Trophoblast cell (in vitro differentiated cells and primary cell): ENCODE results near the gene IQGAP1.

Source experiments
- DNase-seq, 2 donors: peaks; one replicate each; pipeline ENCODE4 v3.0.0-alpha.2; 2016
- H2AFZ ChIP-seq: 2 replicates; pipeline ENCODE4 v1.6.1; 2013; ENCODE audit warnings: low read length, moderate library complexity, mild to moderate bottlenecking; ENCODE audit not compliant: insufficient read depth, poor library complexity
- H2AK5ac ChIP-seq: 2 replicates; pipeline ENCODE4 v1.6.1; 2013; ENCODE audit warnings: mild to moderate bottlenecking, low read length
- H2BK120ac ChIP-seq: 2 replicates; pipeline ENCODE4 v1.6.1; 2013; ENCODE audit warnings: low read length, mild to moderate bottlenecking, moderate library complexity; ENCODE audit not compliant: insufficient read depth, poor library complexity
- H2BK12ac ChIP-seq: 2 replicates; pipeline ENCODE4 v1.6.1; 2013; ENCODE audit warnings: mild to moderate bottlenecking, low read length, moderate library complexity
- H2BK5ac ChIP-seq: 2 replicates; pipeline ENCODE4 v1.6.1; 2013; ENCODE audit warnings: low read length, low read depth, moderate library complexity, mild to moderate bottlenecking; ENCODE audit not compliant: poor library complexity
- H3K14ac ChIP-seq: 2 replicates; pipeline ENCODE4 v1.6.1; 2013; ENCODE audit warnings: mild to moderate bottlenecking, low read length
- H3K18ac ChIP-seq: 2 replicates; pipeline ENCODE4 v1.6.1; 2013; ENCODE audit warnings: mild to moderate bottlenecking, low read length
- H3K23ac ChIP-seq: 2 replicates; pipeline ENCODE4 v1.6.1; 2013; ENCODE audit warnings: low read length
- H3K27ac ChIP-seq: 2 replicates; pipeline ENCODE4 v1.5.1; 2013; ENCODE audit warnings: low read depth, mild to moderate bottlenecking, inconsistent platforms, low read length, moderate library complexity
- H3K27me3 ChIP-seq: 2 replicates; pipeline ENCODE4 v1.6.1; 2013; ENCODE audit warnings: inconsistent platforms, mild to moderate bottlenecking, low read length, moderate library complexity; ENCODE audit not compliant: insufficient read depth
- H3K36me3 ChIP-seq, 2 experiments: 1 replicate in 1 of 2; 2 replicates in 1 of 2; pipeline ENCODE4 v1.6.1; 2013; ENCODE audit warnings: low read length in 2 of 2, mild to moderate bottlenecking in 2 of 2, moderate library complexity in 1 of 2; ENCODE audit not compliant: insufficient read depth in 2 of 2, control insufficient read depth in 1 of 2
- H3K4ac ChIP-seq: 2 replicates; pipeline ENCODE4 v1.6.1; 2013; ENCODE audit warnings: low read depth, mild to moderate bottlenecking, low read length, moderate library complexity
- H3K4me1 ChIP-seq, 2 experiments: 1 replicate in 1 of 2; 2 replicates in 1 of 2; pipeline ENCODE4 v1.6.1; 2013; ENCODE audit warnings: low read length in 2 of 2, mild to moderate bottlenecking in 2 of 2, moderate library complexity in 1 of 2; ENCODE audit not compliant: insufficient read depth in 2 of 2, control insufficient read depth in 1 of 2
- H3K4me2 ChIP-seq: 2 replicates; pipeline ENCODE4 v1.6.1; 2013; ENCODE audit warnings: inconsistent platforms, mild to moderate bottlenecking, low read length, moderate library complexity
- H3K4me3 ChIP-seq: 2 replicates; pipeline ENCODE4 v1.5.1; 2013; ENCODE audit warnings: mild to moderate bottlenecking, low read depth, low read length, inconsistent platforms
- H3K79me1 ChIP-seq: one replicate; pipeline ENCODE4 v1.6.1; 2013; ENCODE audit warnings: low read length
- H3K79me2 ChIP-seq: 2 replicates; pipeline ENCODE4 v1.6.1; 2013; ENCODE audit warnings: low read length, mild to moderate bottlenecking; ENCODE audit not compliant: control insufficient read depth, insufficient read depth, poor library complexity
- H3K9ac ChIP-seq: 2 replicates; pipeline ENCODE4 v1.6.1; 2013; ENCODE audit warnings: mild to moderate bottlenecking, low read length
- H3K9me3 ChIP-seq: 2 replicates; pipeline ENCODE4 v1.6.1; 2013; ENCODE audit warnings: low read depth, mild to moderate bottlenecking, control low read depth, inconsistent platforms, low read length; ENCODE audit not compliant: insufficient read depth
- H4K12ac ChIP-seq: 2 replicates; pipeline ENCODE4 v1.6.1; 2013; ENCODE audit warnings: low read depth, mild to moderate bottlenecking, low read length, moderate library complexity
- H4K8ac ChIP-seq: 2 replicates; pipeline ENCODE4 v1.6.1; 2013; ENCODE audit warnings: low read depth, mild to moderate bottlenecking, low read length, moderate library complexity
- H4K91ac ChIP-seq: one replicate; pipeline ENCODE4 v1.6.1; 2013; ENCODE audit warnings: low read depth, mild to moderate bottlenecking, low read length, moderate library complexity
- WGBS: extraction: QIAGEN DNeasy Blood & Tissue Kit; methylation state at CpG from one replicate; pipeline ENCODE4 v1.1.7; 2013; ENCODE audit warnings: missing lambda C conversion rate; ENCODE audit not compliant: insufficient read length, insufficient coverage; ENCODE audit errors: extremely low coverage; 5-methylcytosine and 5-hydroxymethylcytosine counted together

Gene IQGAP1

DNA sequence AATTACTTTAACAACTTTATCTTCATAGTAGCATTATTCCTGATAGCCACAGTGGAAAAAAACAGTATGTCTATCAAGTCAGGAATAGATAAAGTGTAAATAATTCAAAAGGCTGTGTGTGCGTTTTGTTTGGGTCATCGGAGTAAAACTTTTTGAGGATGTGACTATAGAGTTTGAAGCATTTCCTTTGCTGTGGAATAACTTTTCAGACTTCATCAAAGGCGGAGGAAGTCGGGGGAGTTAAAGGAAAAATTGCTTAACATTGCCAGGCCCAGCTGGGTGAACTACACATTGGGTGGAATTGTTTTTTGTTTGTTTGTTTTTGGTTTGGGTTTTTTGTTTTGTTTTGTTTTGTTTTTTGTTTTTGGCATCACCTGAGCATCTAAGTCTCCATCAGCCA, 71.3 kb downstream of the IQGAP1 start:
- H3K79me2 ChIP-seq = peaks cover 2% of the 10 kb centered on the region
- no peaks in the 10 kb centered on the region for H3K9me3 ChIP-seq
- H2AK5ac ChIP-seq = no peak overlapping the region
- no peak overlapping the region for H4K12ac ChIP-seq
- H3K9ac ChIP-seq = no peak overlapping the region
- H3K4me3 ChIP-seq = no peak overlapping the region
- no peak overlapping the region for H3K14ac ChIP-seq
- H4K8ac ChIP-seq = no peak overlapping the region
- H2BK12ac ChIP-seq = no peak overlapping the region
- no peak overlapping the region for H3K4me2 ChIP-seq
- no peak overlapping the region for H4K91ac ChIP-seq
- H2AFZ ChIP-seq = no peak overlapping the region
- no peak overlapping the region for H3K4ac ChIP-seq
- DNase-seq = no peak
- H3K4me1 ChIP-seq = peaks cover 0 to 1% of the 10 kb centered on the region in 2 experiments
- H2BK120ac ChIP-seq = no peak overlapping the region
- no peak overlapping the region for H3K18ac ChIP-seq
- H3K36me3 ChIP-seq = peaks cover 16 to 34% of the 10 kb centered on the region in 2 experiments
- no CpG with 5 or more reads among the region's 4 CpGs for WGBS
- no peaks in the 10 kb centered on the region for H3K27me3 ChIP-seq
- no peak overlapping the region for H3K23ac ChIP-seq
- no peak overlapping the region for H3K27ac ChIP-seq
- no peaks in the 10 kb centered on the region for H3K79me1 ChIP-seq
- H2BK5ac ChIP-seq = no peak overlapping the region

DNA sequence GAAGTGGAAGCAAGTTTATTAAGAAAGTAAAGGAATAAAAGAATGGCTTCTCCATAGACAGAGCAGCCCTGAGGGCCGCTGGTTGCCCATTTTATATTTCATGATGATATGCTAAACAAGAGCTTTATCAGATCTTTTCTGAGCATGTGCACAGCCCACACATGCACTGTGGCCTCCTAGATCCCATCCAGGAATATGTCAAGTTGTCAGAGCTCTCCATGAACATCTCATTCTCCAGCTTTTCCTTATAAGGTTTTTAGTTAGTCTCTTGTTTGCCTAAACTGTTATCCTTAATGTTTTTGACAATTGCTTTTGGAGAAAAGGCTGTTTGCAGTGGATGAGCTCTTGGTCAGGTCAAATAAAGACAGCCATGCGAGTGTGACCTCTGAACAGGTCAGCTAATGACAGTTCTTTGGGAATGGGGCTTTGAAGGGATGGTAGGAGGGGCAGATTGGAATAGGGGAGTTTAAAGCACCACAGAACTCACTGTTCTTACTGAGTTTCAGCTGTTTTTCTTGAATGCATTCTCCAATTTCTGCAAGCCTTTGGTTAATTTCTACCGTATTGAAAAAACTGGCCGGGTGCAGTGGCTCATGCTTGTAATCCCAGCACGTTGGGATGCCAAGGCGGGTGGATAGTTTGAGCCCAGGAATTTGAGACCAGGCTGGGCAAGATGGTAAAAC, 72.2 kb downstream of the IQGAP1 start:
- no peak for DNase-seq
- Histone ChIP-seq H3K18ac (no peak overlapping the region), H3K14ac (no peak overlapping the region), H2BK5ac (no peak overlapping the region), H2AFZ (no peak overlapping the region), H2BK12ac (no peak overlapping the region), H2AK5ac (no peak overlapping the region), H3K4me3 (no peak overlapping the region), H4K8ac (no peak overlapping the region), H3K79me2 (peaks cover 2% of the 10 kb centered on the region), H4K91ac (no peak overlapping the region), H3K36me3 (peaks cover 11 to 27% of the 10 kb centered on the region in 2 experiments), H3K4me2 (no peak overlapping the region), H3K4me1 (peaks cover 0 to 1% of the 10 kb centered on the region in 2 experiments), H3K79me1 (no peaks in the 10 kb centered on the region), H4K12ac (no peak overlapping the region), H3K9ac (no peak overlapping the region), H3K27ac (no peak overlapping the region), H3K4ac (peak overlapping the region; percentile 64), H3K9me3 (no peaks in the 10 kb centered on the region), H3K27me3 (no peaks in the 10 kb centered on the region), H3K23ac (no peak overlapping the region), H2BK120ac (no peak overlapping the region)
- no CpG with 5 or more reads among the region's 6 CpGs for WGBS

DNA sequence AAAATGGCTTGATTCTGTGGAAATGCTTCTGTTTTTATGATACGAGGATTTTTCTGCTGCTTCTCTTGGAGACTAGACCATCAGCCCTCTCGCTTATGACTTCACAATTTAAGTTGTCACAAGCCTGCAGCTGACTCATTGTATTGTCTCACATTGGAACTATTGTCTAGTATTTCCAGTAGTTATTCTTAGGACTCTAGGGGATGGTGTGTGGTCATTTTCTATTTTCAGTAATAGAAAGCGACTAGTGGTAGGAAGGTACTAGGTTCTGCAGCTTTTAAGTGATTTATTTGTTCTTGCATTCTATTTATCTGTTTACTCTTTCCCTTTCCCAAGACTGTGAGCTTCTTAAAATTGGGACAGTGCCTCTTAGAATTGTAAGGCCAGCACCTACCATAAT, 75.3 kb downstream of the IQGAP1 start:
- H2BK12ac ChIP-seq = no peak overlapping the region
- peaks cover 2% of the 10 kb centered on the region for H3K79me2 ChIP-seq
- H4K91ac ChIP-seq = no peak overlapping the region
- no peak overlapping the region for H2AFZ ChIP-seq
- H2BK120ac ChIP-seq = no peak overlapping the region
- peak in 1 of 2 donors; percentile 52 for DNase-seq
- H3K27me3 ChIP-seq = no peaks in the 10 kb centered on the region
- no peak overlapping the region for H3K4me3 ChIP-seq
- no peaks in the 10 kb centered on the region for H3K79me1 ChIP-seq
- H2BK5ac ChIP-seq = no peak overlapping the region
- H4K12ac ChIP-seq = no peak overlapping the region
- H3K23ac ChIP-seq = no peak overlapping the region
- H3K9me3 ChIP-seq = peaks cover 2% of the 10 kb centered on the region
- no peak overlapping the region for H4K8ac ChIP-seq
- no peak overlapping the region for H3K9ac ChIP-seq
- no peak overlapping the region for H3K18ac ChIP-seq
- no peak overlapping the region for H3K27ac ChIP-seq
- no CpG with 5 or more reads among the region's 3 CpGs for WGBS
- H3K4ac ChIP-seq = no peak overlapping the region
- peaks cover 0 to 1% of the 10 kb centered on the region in 2 experiments for H3K4me1 ChIP-seq
- H3K4me2 ChIP-seq = no peak overlapping the region
- no peak overlapping the region for H3K14ac ChIP-seq
- no peak overlapping the region for H2AK5ac ChIP-seq
- H3K36me3 ChIP-seq = peaks cover 17 to 32% of the 10 kb centered on the region in 2 experiments

DNA sequence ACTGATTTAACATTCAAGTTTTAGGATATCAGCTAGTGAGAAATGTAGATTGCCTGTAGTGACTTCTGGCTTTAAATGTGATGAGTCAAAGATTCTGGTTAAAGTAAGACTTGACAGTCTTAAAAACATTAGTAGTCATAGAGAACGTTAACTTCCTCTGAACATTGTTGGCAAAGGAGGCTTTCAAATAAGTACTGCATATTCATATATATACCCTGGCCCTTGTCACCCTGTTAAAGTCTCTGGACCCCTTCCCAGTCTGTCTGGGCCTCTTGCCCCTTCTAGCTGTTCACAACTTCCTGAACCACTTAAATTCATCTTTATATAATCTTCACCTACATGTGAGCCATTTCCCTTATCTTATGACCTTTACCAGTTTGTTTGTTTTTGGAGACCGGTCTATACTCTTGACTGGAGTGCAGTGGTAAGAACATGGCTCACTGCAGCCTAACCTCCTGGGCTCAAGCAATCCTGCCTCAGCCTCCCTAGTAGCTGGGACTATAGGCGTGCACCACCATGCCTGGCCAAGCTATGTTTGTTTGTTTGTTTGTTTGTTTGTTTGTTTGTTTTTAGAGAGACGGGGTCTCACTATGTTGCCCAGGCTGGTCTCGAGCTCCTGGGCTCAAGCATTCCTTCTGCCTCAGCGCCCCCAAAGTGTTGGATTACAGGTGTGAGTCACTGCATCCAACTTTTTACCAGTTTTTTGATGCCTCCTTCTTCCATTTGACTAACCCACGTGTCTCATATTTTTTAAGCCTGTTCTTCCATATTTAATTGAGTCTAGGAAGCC, 77.3 kb downstream of the IQGAP1 start:
- no peak overlapping the region for H2AFZ ChIP-seq
- no peak overlapping the region for H3K23ac ChIP-seq
- no peak overlapping the region for H3K14ac ChIP-seq
- no peak overlapping the region for H3K4me2 ChIP-seq
- peaks cover 17 to 32% of the 10 kb centered on the region in 2 experiments for H3K36me3 ChIP-seq
- H3K79me2 ChIP-seq = peaks cover under 1% of the 10 kb centered on the region
- no peaks in the 10 kb centered on the region for H3K27me3 ChIP-seq
- no peak overlapping the region for H4K8ac ChIP-seq
- H4K91ac ChIP-seq = no peak overlapping the region
- H3K4me1 ChIP-seq = peaks cover 0 to under 1% of the 10 kb centered on the region in 2 experiments
- H4K12ac ChIP-seq = no peak overlapping the region
- WGBS = no CpG with 5 or more reads among the region's 7 CpGs
- no peak overlapping the region for H3K9ac ChIP-seq
- no peak overlapping the region for H2BK12ac ChIP-seq
- no peak overlapping the region for H2BK120ac ChIP-seq
- no peaks in the 10 kb centered on the region for H3K79me1 ChIP-seq
- no peak overlapping the region for H3K4ac ChIP-seq
- H3K27ac ChIP-seq = no peak overlapping the region
- H2AK5ac ChIP-seq = no peak overlapping the region
- no peak overlapping the region for H3K4me3 ChIP-seq
- no peak overlapping the region for H2BK5ac ChIP-seq
- no peak for DNase-seq
- no peak overlapping the region for H3K18ac ChIP-seq
- peaks cover 2% of the 10 kb centered on the region for H3K9me3 ChIP-seq
